Epidermal melanocyte (primary cell): ENCODE results near the gene TMEM178A.

Source experiments
- DNase-seq: peaks from one replicate; pipeline ENCODE4 v3.0.0; 2011; ENCODE audit warnings: low spot score; ENCODE audit not compliant: insufficient read length

The TMEM178A gene

DNA sequence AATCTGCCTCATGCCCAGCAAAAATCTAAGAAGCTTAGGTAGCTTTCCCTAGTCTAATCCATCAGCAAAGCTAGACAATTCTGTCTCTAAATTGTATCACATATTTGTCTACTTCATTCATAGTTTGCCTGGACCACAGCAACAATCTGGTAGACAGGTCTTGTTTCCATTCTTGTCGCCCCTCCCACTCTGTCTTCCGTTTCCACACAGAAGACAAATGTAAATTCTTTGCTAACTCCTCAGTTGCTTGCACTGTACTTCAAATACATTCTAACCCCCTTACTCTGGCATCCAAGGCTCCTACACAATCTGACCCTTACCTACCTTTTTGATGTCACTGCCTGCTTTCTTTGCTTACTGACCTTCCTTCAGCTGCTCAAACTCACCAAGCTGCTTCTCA lies 73.2 kb downstream of the TMEM178A start:
- no peak for DNase-seq

DNA sequence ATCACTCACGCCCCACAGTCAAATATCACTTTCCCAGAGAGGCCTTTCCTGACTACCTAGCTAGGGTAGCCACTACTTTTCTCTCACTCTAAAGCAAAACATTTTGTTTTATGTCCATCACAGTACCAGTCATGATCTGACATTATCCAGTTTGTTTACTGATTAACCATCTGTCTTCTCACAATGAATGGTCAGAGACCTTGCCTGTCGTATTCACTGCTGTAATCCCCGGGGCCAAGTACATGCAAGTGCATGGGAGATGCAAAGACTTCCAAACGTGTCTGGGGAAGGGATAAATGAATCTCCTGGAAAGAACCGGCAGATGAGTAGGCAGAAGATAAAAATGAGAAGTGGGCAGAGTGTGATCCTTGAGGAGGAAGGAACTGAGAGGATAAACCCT lies 73.7 kb downstream of the TMEM178A start:
- DNase-seq: no peak

DNA sequence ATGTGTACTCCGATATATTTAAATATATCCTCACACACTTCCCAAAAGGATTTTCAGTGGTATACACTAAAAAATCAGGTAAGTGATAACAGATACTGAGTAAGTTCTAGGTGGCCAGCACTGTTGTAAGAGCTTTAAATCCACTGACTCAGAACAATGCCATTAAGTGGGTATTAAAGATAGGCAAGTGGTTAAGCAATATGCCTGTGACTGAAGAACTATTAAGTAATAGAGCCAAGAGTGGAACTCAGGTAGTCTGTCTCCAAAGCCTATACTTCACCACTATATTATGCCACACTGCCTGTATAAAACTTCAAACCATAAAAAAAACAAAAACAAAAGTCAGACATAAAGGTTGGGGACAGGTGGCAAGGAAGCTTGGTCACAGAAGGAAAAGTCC lies 76.2 kb downstream of the TMEM178A start:
- no peak for DNase-seq

DNA sequence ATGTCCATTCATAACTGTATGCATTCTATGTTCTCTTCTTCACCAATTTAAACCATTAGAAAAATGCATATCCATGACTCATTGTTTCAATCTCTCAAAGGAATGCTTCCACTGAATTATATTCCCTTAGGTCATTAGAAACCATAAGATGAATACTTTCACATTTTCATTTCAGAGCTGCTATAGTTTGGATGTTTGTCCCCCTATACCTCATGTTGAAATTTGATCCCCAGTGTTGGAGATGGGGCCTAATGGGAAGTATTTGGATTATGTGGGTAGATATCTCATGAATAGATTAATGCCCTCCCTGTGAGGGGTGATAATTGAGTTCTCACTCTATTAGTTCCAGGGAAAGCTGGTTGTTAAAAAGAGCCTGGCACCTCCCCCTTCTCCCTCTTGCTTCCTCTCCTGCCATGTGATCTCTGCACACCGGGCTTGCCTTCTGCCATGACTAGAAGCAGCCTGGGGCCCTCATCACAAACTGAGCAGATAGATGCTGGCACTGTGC lies 77.6 kb downstream of the TMEM178A start:
- no peak for DNase-seq

DNA sequence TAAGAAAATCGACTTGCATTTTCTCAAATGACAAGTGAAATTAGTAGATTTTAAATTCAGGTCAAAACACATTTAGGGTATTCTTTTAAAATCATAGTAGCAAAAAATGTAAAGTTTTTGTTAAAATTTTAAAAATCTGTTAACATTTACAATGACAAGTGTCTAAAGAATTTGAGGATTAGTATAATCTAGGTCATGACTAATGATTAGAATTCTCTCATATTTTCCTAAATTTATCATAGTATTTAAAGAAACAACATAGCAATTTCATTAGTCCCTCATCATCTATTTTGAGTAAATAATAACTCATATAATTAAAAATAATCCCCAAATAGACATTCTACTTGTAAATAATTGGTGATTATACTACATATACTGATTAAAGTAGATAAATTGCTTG lies 89.7 kb downstream of the TMEM178A start:
- no peak for DNase-seq

DNA sequence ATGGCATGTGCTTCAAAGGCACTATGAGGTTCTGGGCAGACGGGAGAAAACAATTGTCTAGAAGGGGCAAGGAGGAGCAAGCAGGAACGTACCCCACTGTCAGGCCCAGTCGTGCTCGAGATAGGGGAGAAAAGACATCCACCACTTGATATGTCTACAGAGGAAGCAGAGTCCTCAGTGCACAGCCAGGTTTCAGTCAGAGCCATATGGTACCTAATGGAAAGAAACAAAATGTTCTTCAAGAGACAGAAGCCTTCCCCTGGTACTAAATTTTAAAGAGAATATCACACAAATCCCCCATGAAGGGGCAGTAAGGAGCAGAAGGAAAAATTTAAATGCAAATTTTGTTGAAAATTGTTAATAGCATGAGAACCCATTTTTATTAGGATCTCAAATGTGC lies 91.4 kb downstream of the TMEM178A start:
- no peak for DNase-seq

DNA sequence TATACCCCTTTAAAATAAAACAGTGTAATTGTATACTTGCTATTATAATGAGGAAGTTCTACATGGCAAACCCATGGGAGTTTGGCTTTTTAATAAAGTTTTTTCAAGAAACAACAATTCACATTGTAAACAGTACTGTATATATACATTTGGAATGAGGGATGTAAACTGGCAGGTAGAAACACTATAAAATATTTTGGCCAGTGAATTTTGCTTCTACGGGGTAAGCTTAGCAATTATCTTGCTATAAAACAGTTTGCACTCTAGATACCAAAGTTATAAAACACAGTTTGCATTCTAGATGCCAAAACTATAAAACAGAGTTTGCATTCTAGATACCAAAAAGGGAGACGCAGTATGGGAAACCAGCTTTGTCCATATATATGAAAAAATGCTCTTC lies 96.7 kb downstream of the TMEM178A start:
- DNase-seq: no peak
